HG03025 (cell line): ENCODE data around the gene IGFL2.
"Not testable (repeated sequence)": the region's sequence is repeated elsewhere in the genome, so short reads cannot be mapped to it uniquely, and the experiment has no call there.

Experiments
- ATAC-seq: cut with Tn5 transposase; IDR thresholded peaks from one replicate; pipeline ENCODE4 v1.9.1; 2021; ENCODE audit warnings: mild to moderate bottlenecking, moderate library complexity; ENCODE audit not compliant: unreplicated experiment, low FRiP score

Gene IGFL2

GRCh38 chr19:46141421-46141820 lies 6.6 kb upstream of the IGFL2 start:
- ATAC-seq: no peak

- no peak for ATAC-seq
These were observed 5.7 kb upstream of the IGFL2 start for GRCh38 chr19:46142294-46142693.

GRCh38 chr19:46144756-46145155 lies 3.3 kb upstream of the IGFL2 start:
- no peak for ATAC-seq

GRCh38 chr19:46147166-46147740 lies 785 bp upstream of the IGFL2 start:
- no peak for ATAC-seq

GRCh38 chr19:46150606-46151005 lies 2.6 kb downstream of the IGFL2 start:
- ATAC-seq: no peak

GRCh38 chr19:46155237-46155636 lies 7.2 kb downstream of the IGFL2 start:
- no peak for ATAC-seq

GRCh38 chr19:46159418-46160232 lies 11.6 kb downstream of the IGFL2 start:
- ATAC-seq: no peak

GRCh38 chr19:46160233-46160775 lies 12.3 kb downstream of the IGFL2 start:
- no peak for ATAC-seq

- not testable (repeated sequence) for ATAC-seq
These were observed 13.7 kb downstream of the IGFL2 start for GRCh38 chr19:46161642-46162257.

GRCh38 chr19:46162731-46163130 lies 14.7 kb downstream of the IGFL2 start:
- no peak for ATAC-seq

- no peak for ATAC-seq
These were observed 25.9 kb downstream of the IGFL2 start for GRCh38 chr19:46173886-46174480.

- no peak for ATAC-seq
These were observed 28.2 kb downstream of the IGFL2 start for GRCh38 chr19:46176116-46176860.

- no peak for ATAC-seq
These were observed 31.2 kb downstream of the IGFL2 start for GRCh38 chr19:46179076-46179759.

- ATAC-seq: no peak
These were observed 32.8 kb downstream of the IGFL2 start for GRCh38 chr19:46180701-46181387.

GRCh38 chr19:46181388-46181779 lies 33.3 kb downstream of the IGFL2 start:
- ATAC-seq: no peak

- ATAC-seq: no peak
These were observed 34.4 kb downstream of the IGFL2 start for GRCh38 chr19:46182476-46182875.

- not testable (repeated sequence) for ATAC-seq
These were observed 37.0 kb downstream of the IGFL2 start for GRCh38 chr19:46184775-46185710.

- no peak for ATAC-seq
These were observed 38.2 kb downstream of the IGFL2 start for GRCh38 chr19:46186101-46186716.
